ENCODE data around the gene TYMS.

- TF ChIP-seq CTCF (IDR thresholded peaks at IDR 0.05): no peak
- no peak for TF ChIP-seq POLR2A (IDR thresholded peaks at IDR 0.05)
- TF ChIP-seq EP300 (IDR thresholded peaks at IDR 0.05): no peak
- TF ChIP-seq POLR2AphosphoS5 (IDR thresholded peaks at IDR 0.05): no peak
Observed at GRCh38 chr18:629269-630150, 27.9 kb upstream of the TYMS start.
